ENCODE data around the gene CMYA5. TPM values are rescaled to one million over a fixed set of nuclear protein-coding genes. Genes with fewer than 3 reads are reported as not detected.

The CMYA5 gene
- total RNA-seq, 5 donors from 2014 or later (not counting 1 experiment from before 2014, with no cell fraction given): 0.13 to 0.41 (median 0.23) TPM

GRCh38 chr5:79827159-79827629 lies 137.6 kb downstream of the CMYA5 start:
- no peaks in the 10 kb centered on the region for H3K9me3 Mint-ChIP-seq
- ATAC-seq (replicated peaks in 1 of 4): no peak
- no peaks in the 10 kb centered on the region for H3K36me3 ChIP-seq (ENCODE audit: control insufficient read depth in 2 of 2, extremely low read depth in 1 of 2, insufficient read depth in 1 of 2, low read length in 1 of 2)
- H3K36me3 Mint-ChIP-seq: no peaks in the 10 kb centered on the region
- H3K9me3 ChIP-seq: no peaks in the 10 kb centered on the region
- ChIA-PET CTCF (no interaction called here), POLR2A (no interaction called here)
- H3K4me3 ChIP-seq (ENCODE audit: control insufficient read depth in 1 of 2, extremely low read depth in 1 of 2, low read length in 1 of 2): no peak overlapping the region
- H3K4me1 Mint-ChIP-seq: peaks cover 0 to 13% (median 0%) of the 10 kb centered on the region in 3 donors
- no peak for DNase-seq
- H3K27me3 Mint-ChIP-seq: peaks cover 15% of the 10 kb centered on the region in 2 donors
- peaks cover 0 to 12% of the 10 kb centered on the region in 2 experiments for H3K27me3 ChIP-seq (replicated peaks in 1 of 2; ENCODE audit: control insufficient read depth in 2 of 2, extremely low read depth in 1 of 2, insufficient read depth in 2 of 2, low read length in 1 of 2)
- no peak overlapping the region for H3K27ac ChIP-seq (ENCODE audit: low read length)
- H3K27ac Mint-ChIP-seq: no peak overlapping the region
- WGBS (ENCODE audit: insufficient coverage): 80% methylated on average over 1 of the region's 2 CpGs
- no peaks in the 10 kb centered on the region for H3K4me1 ChIP-seq (ENCODE audit: control insufficient read depth in 1 of 2, extremely low read depth in 1 of 2, insufficient read depth in 2 of 2, low read length in 2 of 2)
- H3K4me3 Mint-ChIP-seq: no peak overlapping the region

GRCh38 chr5:79829260-79829659 lies 139.6 kb downstream of the CMYA5 start:
- no peak for ATAC-seq (replicated peaks in 1 of 4)
- Histone ChIP-seq H3K9me3 (no peaks in the 10 kb centered on the region), H3K4me3 (ENCODE audit: control insufficient read depth in 1 of 2, extremely low read depth in 1 of 2, low read length in 1 of 2) (no peak overlapping the region), H3K27me3 (replicated peaks in 1 of 2; ENCODE audit: control insufficient read depth in 2 of 2, extremely low read depth in 1 of 2, insufficient read depth in 2 of 2, low read length in 1 of 2) (peaks cover 0 to 10% of the 10 kb centered on the region in 2 experiments), H3K36me3 (ENCODE audit: control insufficient read depth in 2 of 2, extremely low read depth in 1 of 2, insufficient read depth in 1 of 2, low read length in 1 of 2) (no peaks in the 10 kb centered on the region), H3K27ac (ENCODE audit: low read length) (no peak overlapping the region), H3K4me1 (ENCODE audit: control insufficient read depth in 1 of 2, extremely low read depth in 1 of 2, insufficient read depth in 2 of 2, low read length in 2 of 2) (no peaks in the 10 kb centered on the region)
- Mint-ChIP-seq H3K4me3 (no peak overlapping the region), H3K27ac (no peak overlapping the region), H3K27me3 (peaks cover 15% of the 10 kb centered on the region in 2 donors), H3K9me3 (no peaks in the 10 kb centered on the region), H3K4me1 (peaks cover 0 to 13% (median 0%) of the 10 kb centered on the region in 3 donors), H3K36me3 (no peaks in the 10 kb centered on the region)
- 36% methylated on average over 4 of the region's 9 CpGs for WGBS (ENCODE audit: insufficient coverage)
- ChIA-PET CTCF (no interaction called here), POLR2A (no interaction called here)
- DNase-seq: no peak

GRCh38 chr5:79831381-79832309 lies 142.0 kb downstream of the CMYA5 start:
- POLR2A ChIA-PET: interaction anchor here in 1 of 2 donors (0.6 kb wide), 1 partner anchor 223 kb away, joined by 14 read pairs; no protein-coding TSS in a partner anchor
- H3K36me3 ChIP-seq (ENCODE audit: control insufficient read depth in 2 of 2, extremely low read depth in 1 of 2, insufficient read depth in 1 of 2, low read length in 1 of 2): no peaks in the 10 kb centered on the region
- DNase-seq: no peak
- Mint-ChIP-seq H3K4me1 (peaks cover 0 to 13% (median 0%) of the 10 kb centered on the region in 3 donors), H3K27me3 (peaks cover 7 to 15% of the 10 kb centered on the region in 2 donors), H3K4me3 (no peak overlapping the region), H3K36me3 (no peaks in the 10 kb centered on the region), H3K9me3 (no peaks in the 10 kb centered on the region), H3K27ac (no peak overlapping the region)
- CTCF ChIA-PET: interaction anchor here in 1 of 2 donors (0.6 kb wide), 2 partner anchors 20 to 347 kb away, joined by 3 read pairs; no protein-coding TSS in a partner anchor
- no peak for ATAC-seq (replicated peaks in 1 of 4)
- H3K27ac ChIP-seq (ENCODE audit: low read length): no peak overlapping the region
- H3K9me3 ChIP-seq: no peaks in the 10 kb centered on the region
- H3K4me3 ChIP-seq (ENCODE audit: control insufficient read depth in 1 of 2, extremely low read depth in 1 of 2, low read length in 1 of 2): no peak overlapping the region
- 66% methylated on average over 3 of the region's 10 CpGs for WGBS (ENCODE audit: insufficient coverage)
- no peaks in the 10 kb centered on the region for H3K4me1 ChIP-seq (ENCODE audit: control insufficient read depth in 1 of 2, extremely low read depth in 1 of 2, insufficient read depth in 2 of 2, low read length in 2 of 2)
- H3K27me3 ChIP-seq (replicated peaks in 1 of 2; ENCODE audit: control insufficient read depth in 2 of 2, extremely low read depth in 1 of 2, insufficient read depth in 2 of 2, low read length in 1 of 2): peaks cover 0 to 10% of the 10 kb centered on the region in 2 experiments

- ATAC-seq (replicated peaks in 1 of 4): no peak
- Histone ChIP-seq H3K36me3 (ENCODE audit: control insufficient read depth in 2 of 2, extremely low read depth in 1 of 2, insufficient read depth in 1 of 2, low read length in 1 of 2) (no peaks in the 10 kb centered on the region), H3K27me3 (replicated peaks in 1 of 2; ENCODE audit: control insufficient read depth in 2 of 2, extremely low read depth in 1 of 2, insufficient read depth in 2 of 2, low read length in 1 of 2) (peaks cover 0 to 10% of the 10 kb centered on the region in 2 experiments), H3K27ac (ENCODE audit: low read length) (no peak overlapping the region), H3K9me3 (no peaks in the 10 kb centered on the region), H3K4me1 (ENCODE audit: control insufficient read depth in 1 of 2, extremely low read depth in 1 of 2, insufficient read depth in 2 of 2, low read length in 2 of 2) (no peaks in the 10 kb centered on the region), H3K4me3 (ENCODE audit: control insufficient read depth in 1 of 2, extremely low read depth in 1 of 2, low read length in 1 of 2) (no peak overlapping the region)
- Mint-ChIP-seq H3K4me1 (peaks cover 0 to 13% (median 0%) of the 10 kb centered on the region in 3 donors), H3K4me3 (no peak overlapping the region), H3K27me3 (peaks cover 7 to 15% of the 10 kb centered on the region in 2 donors), H3K27ac (no peak overlapping the region), H3K9me3 (no peaks in the 10 kb centered on the region), H3K36me3 (no peaks in the 10 kb centered on the region)
- 17% methylated on average over 1 of the region's 4 CpGs for WGBS (ENCODE audit: insufficient coverage)
- no peak for DNase-seq
- ChIA-PET CTCF (no interaction called here), POLR2A (no interaction called here)
These were observed 143.3 kb downstream of the CMYA5 start for GRCh38 chr5:79832911-79833310.

GRCh38 chr5:79834098-79834753 lies 144.6 kb downstream of the CMYA5 start:
- Histone ChIP-seq H3K27ac (ENCODE audit: low read length) (no peak overlapping the region), H3K4me1 (ENCODE audit: control insufficient read depth in 1 of 2, extremely low read depth in 1 of 2, insufficient read depth in 2 of 2, low read length in 2 of 2) (no peaks in the 10 kb centered on the region), H3K36me3 (ENCODE audit: control insufficient read depth in 2 of 2, extremely low read depth in 1 of 2, insufficient read depth in 1 of 2, low read length in 1 of 2) (no peaks in the 10 kb centered on the region), H3K9me3 (no peaks in the 10 kb centered on the region), H3K4me3 (ENCODE audit: control insufficient read depth in 1 of 2, extremely low read depth in 1 of 2, low read length in 1 of 2) (no peak overlapping the region), H3K27me3 (replicated peaks in 1 of 2; ENCODE audit: control insufficient read depth in 2 of 2, extremely low read depth in 1 of 2, insufficient read depth in 2 of 2, low read length in 1 of 2) (peaks cover 0 to 7% of the 10 kb centered on the region in 2 experiments)
- peaks cover 7 to 11% of the 10 kb centered on the region in 2 donors for H3K27me3 Mint-ChIP-seq
- DNase-seq: no peak
- no peak for ATAC-seq (replicated peaks in 1 of 4)
- WGBS (ENCODE audit: insufficient coverage): no CpG with 5 or more reads among the region's 3 CpGs
- H3K4me1 Mint-ChIP-seq: peaks cover 0 to 13% (median 0%) of the 10 kb centered on the region in 3 donors
- POLR2A ChIA-PET: no interaction called here
- no peaks in the 10 kb centered on the region for H3K36me3 Mint-ChIP-seq
- no peak overlapping the region for H3K27ac Mint-ChIP-seq
- CTCF ChIA-PET: interaction anchor here in 1 of 2 donors (0.6 kb wide), 1 partner anchor 421 kb away, joined by 3 read pairs; no protein-coding TSS in a partner anchor
- no peak overlapping the region for H3K4me3 Mint-ChIP-seq
- no peaks in the 10 kb centered on the region for H3K9me3 Mint-ChIP-seq

Measured in T-cell (primary cell).